Posterior cingulate gyrus (tissue), 11 donors: ENCODE data around the gene TPST1.
"Not testable (repeated sequence)": the region's sequence is repeated elsewhere in the genome, so short reads cannot be mapped to it uniquely, and the experiment has no call there.

Experiments
- DNase-seq, 10 donors: peaks; one replicate each; pipeline versions ENCODE4 v3.0.0 to v3.0.0-alpha.2; 2020 to 2021; ENCODE audit warnings: mixed read lengths in 3 of 10
- intact Hi-C: fragments of 100-400 bp; cut with DNase I; formaldehyde crosslinking; loops from one replicate; pipeline ENCODE4 v1.15.1; 2023

TPST1 gene

DNA sequence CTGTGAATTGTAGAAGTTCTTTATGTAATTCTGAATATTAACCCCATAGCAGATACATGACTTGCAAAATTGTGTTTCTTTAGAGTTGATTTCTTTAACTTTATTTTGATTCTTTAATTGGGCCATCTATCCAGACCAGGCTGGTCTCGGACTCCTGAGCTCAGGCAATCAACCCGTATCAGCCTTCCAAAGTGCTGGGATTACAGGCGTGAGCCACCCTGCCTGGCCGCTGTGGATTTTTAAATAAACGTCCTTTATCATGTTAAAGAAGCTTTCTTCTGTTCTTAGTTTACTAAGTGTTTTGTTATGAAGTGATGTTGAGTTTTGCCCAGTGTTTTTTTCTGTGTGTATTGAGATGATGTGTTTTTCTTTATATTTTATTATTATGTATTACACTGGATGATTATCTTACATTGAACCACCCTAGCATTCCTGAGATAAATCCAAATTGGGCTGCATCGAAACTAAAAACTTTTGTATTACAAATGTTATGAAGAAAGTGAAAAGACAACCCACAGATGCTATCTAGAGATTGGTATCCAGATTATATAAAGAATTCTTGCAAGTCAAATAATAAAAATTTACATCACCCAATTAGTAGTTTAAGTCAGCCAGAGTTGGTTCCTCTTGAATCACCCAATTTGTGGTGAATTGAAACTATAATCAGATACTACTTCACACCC, 118.1 kb downstream of the TPST1 start:
- intact Hi-C loops: no loop called here
- DNase-seq: no peak

- DNase-seq, intact Hi-C loops: not testable (repeated sequence)
Observed at GRCh38 chr7:66324985-66325384, 119.9 kb downstream of the TPST1 start.

DNA sequence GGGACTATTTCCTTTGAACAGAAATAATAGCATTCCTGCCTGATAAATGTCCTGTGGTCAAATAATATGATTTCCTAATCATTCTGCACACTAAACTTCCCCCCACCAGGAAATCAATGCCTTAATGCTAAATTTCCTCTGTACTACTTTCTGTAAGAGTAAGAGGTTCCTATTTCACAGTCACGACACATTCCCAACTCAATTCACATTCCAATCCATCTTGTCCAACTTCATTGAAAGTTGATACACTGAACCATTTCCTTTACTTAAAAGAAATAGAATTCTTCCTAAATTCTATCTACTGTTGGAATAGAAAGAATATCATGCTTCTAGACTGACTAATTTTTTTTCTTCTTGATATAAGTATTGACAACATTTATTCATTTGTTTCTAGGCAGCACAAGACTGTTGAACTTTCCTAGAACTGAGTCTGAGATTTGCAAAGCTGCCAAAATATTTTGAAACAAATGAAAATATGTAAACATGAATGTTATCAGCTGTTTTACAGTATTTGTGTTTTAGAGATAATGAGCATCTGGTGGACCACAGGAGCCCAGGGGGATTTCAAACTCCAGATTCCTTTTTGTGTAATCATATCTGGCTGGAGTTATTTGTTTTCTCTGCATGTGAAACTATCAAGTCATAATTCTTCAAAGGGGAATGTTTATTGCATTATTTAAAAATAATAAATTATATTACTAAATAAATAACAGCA, 121.5 kb downstream of the TPST1 start:
- intact Hi-C loops: no loop called here
- DNase-seq: no peak

- intact Hi-C loops: no loop called here
- peak in 6 of 10 donors; percentile 13 to 87 (median 25) for DNase-seq
Observed at GRCh38 chr7:66330961-66331360, 125.8 kb downstream of the TPST1 start.

GRCh38 chr7:66331883-66332282, 126.7 kb downstream of the TPST1 start:
- intact Hi-C loops: no loop called here
- DNase-seq: no peak

- intact Hi-C loops: no loop called here
- DNase-seq: no peak
Observed at GRCh38 chr7:66333443-66333842, 128.3 kb downstream of the TPST1 start.

GRCh38 chr7:66335318-66335717, 130.2 kb downstream of the TPST1 start:
- intact Hi-C loops: no loop called here
- DNase-seq: no peak

- intact Hi-C loops: no loop called here
Observed at GRCh38 chr7:66336760-66337159, 131.6 kb downstream of the TPST1 start.

GRCh38 chr7:66339141-66339540, 134.0 kb downstream of the TPST1 start:
- intact Hi-C loops: no loop called here
- DNase-seq: no peak

More at GRCh38 chr7:66336760-66337159, 131.6 kb downstream of the TPST1 start:
- DNase-seq: no peak

- DNase-seq: no peak
- intact Hi-C loops: no loop called here
Observed at GRCh38 chr7:66344166-66344565, 139.0 kb downstream of the TPST1 start.

DNA sequence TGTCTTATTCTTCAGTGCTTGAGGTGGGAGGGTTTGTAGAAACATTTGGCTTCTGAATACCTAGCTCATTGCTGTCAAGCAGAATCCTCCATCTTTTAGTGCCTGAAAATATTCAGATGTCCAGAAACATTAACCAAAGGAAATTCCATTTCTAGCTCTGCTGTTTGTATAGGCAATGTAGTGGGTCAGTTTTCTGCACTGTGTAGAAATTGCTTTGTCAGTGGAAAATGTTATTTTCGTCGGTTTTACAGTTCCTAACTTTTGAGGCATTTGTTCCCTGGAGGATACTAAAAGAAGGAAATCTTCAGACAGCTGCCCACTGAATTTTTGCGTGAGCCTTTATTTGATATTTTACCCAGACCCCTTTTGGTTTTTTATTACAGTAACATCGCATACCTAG, 143.4 kb downstream of the TPST1 start:
- intact Hi-C loops: no loop called here
- no peak for DNase-seq

- intact Hi-C loops: no loop called here
- no peak for DNase-seq
Observed at GRCh38 chr7:66348959-66349358, 143.8 kb downstream of the TPST1 start.

GRCh38 chr7:66352071-66352470, 146.9 kb downstream of the TPST1 start:
- DNase-seq: no peak
- intact Hi-C loops: no loop called here

DNA sequence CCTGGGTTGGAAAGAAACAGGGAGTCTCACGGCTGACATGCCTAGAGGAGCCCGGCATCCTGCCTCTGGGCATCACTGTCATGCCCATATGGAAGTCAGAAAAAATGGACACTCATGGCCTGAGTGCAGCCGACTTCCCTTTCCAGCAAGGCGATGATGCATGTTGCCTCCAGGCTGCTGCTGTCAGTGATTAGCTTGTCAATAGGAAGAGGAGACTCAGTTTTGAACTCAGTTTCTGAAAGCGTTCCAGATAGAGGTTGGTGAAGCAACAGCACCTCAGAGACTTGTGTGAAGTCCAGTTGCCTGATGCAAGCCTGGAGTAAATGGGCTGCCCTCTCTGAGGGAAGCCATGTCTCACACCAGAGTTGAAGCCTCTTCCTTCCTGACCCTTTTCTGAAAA, 148.4 kb downstream of the TPST1 start:
- intact Hi-C loops: no loop called here
- DNase-seq: no peak

GRCh38 chr7:66355756-66356155, 150.6 kb downstream of the TPST1 start:
- no peak for DNase-seq
- intact Hi-C loops: no loop called here

DNA sequence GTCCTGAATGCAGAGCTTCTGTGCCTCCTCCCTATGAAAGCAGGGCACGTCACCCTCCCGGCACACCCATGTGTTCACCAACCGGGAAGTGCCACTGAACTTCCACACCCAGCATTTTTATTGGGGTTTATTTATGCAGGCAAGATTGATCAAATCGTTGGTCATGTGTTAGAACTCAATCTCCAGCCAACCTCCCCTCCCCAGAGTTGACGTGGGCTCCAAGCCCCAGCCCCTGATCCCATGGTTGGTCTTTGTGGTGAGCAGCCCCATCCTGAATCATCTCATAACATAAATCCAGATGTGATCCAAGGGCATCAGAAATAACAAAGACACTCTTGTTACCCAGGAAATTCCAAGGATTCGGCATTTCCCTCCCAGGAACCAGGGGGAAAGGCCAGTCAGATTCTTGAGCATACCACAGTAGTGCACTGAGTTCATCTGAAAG, 151.2 kb downstream of the TPST1 start:
- DNase-seq: no peak
- intact Hi-C loops: no loop called here

GRCh38 chr7:66357087-66357486, 152.0 kb downstream of the TPST1 start:
- intact Hi-C loops: no loop called here
- no peak for DNase-seq

DNA sequence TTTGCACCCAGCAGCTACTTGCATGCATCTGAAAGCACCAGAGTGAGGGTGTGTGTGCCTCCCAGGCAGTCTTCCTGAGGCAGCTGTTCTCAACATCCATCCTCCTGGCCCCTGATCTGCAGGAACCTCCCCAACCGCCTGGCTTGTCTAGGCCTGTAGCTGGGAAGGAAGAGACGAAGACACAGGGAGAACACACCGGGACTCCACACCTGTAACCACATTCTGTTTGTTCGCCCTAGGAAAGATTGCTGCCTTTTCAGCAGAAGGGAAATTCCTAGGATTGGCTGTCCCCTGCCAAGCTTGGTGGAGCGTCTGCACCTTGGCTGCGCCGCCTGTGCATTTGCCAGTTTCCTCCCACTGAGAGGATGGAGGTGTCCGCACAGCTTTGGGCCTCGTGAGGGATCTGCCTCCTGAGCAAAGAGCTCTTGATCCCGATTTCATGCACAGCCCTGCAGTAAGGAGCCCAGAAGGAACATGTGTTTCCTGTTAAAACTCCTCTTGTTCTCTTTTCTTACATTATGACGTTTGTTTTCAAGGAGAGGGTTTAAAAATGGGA, 154.6 kb downstream of the TPST1 start:
- intact Hi-C loops: no loop called here
- peak in 8 of 10 donors; percentile 61 to 95 (median 76) for DNase-seq

DNA sequence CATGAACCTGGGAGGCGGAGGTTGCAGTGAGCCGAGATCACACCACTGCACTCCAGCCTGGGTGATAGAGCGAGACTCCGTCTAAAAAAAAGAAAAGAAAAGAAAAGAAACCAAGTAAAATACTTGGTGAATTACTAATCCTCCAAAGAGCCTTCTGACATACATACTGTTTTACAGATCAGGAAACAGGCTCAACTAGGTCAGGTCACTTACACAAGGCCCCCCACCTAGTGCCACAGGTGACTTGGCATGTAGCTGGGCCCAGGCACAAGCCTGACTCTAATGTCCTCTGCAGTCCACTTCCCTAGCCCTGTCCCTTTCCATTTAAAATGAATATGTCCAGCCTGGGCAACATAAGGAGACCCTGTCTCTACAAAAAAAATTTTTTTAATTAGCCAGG, 157.0 kb downstream of the TPST1 start:
- intact Hi-C loops: no loop called here
- no peak for DNase-seq

DNA sequence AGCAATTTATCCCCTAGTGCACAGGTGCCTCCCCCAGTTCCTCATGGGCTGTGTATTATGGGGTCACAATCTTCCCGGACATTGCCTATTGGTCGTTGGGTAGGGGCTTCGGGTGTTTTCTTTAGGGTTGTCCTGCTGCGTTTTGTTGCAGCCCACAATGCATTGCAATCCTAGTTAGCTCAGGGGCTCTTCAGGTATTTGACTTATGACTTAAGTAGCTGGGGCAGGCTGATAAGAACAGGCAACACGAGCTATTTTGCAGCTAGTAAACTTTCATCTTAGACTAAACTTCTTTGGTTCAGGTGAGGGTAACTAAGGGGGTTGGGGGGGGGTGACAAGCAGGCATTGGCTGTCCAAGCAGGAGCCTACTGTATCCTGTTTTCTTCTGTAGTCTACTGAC, 158.5 kb downstream of the TPST1 start:
- no peak for DNase-seq

GRCh38 chr7:66365031-66365430, 159.9 kb downstream of the TPST1 start:
- DNase-seq, intact Hi-C loops: not testable (repeated sequence)

More for the DNA sequence above, 158.5 kb downstream of the TPST1 start:
- intact Hi-C loops: no loop called here
